ENCODE results near the gene MEGF9.

DNA sequence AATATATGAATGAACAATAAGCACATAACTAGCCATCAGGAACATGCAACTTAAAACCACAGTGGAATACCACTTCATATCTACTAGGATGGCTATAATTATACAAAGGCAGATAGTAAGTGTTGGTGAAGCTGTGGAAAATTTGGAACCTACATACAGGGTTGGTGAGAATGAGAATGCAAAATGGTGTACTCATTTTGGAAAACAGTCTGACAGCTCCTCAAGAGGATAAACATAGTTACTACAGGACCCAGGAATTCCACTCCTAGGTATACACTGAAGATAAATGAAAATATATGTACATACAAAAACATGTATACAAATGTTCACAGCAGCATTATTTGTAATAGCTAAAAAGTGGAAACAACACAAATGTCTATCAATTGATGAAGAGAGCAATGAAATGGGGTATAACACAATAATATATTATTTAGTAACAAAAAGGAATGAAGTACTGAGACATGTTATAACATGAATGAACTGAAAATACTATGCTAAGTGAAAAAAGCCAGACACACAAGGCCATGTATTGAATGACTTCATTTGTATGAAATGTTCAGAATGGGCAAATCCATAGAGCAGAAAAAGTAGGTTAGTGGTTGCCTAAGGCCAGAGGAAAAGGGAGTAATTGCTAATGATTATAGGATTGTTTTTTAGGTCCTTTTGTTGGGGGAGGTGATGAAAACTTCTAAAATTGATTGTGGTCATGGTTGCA, 103.1 kb downstream of the MEGF9 start:
- TF ChIP-seq EZH2phosphoT487 (IDR thresholded peaks at IDR 0.05; ENCODE audit: low read depth, severe bottlenecking, unreplicated experiment) (no peak), EZH2 (IDR thresholded peaks at IDR 0.05; ENCODE audit: borderline replicate concordance) (no peak)
- TF ChIP-seq, protein P1, sequence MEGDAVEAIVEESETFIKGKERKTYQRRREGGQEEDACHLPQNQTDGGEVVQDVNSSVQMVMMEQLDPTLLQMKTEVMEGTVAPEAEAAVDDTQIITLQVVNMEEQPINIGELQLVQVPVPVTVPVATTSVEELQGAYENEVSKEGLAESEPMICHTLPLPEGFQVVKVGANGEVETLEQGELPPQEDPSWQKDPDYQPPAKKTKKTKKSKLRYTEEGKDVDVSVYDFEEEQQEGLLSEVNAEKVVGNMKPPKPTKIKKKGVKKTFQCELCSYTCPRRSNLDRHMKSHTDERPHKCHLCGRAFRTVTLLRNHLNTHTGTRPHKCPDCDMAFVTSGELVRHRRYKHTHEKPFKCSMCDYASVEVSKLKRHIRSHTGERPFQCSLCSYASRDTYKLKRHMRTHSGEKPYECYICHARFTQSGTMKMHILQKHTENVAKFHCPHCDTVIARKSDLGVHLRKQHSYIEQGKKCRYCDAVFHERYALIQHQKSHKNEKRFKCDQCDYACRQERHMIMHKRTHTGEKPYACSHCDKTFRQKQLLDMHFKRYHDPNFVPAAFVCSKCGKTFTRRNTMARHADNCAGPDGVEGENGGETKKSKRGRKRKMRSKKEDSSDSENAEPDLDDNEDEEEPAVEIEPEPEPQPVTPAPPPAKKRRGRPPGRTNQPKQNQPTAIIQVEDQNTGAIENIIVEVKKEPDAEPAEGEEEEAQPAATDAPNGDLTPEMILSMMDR (IDR thresholded peaks at IDR 0.05; ENCODE audit: poor library complexity) = peak; percentile 16
